Measurements from ENCODE around the gene MKRN2.
"Not testable (repeated sequence)": the region's sequence is repeated elsewhere in the genome, so short reads cannot be mapped to it uniquely, and the experiment has no call there.

MKRN2 gene

GRCh38 chr3:12630843-12631242 is 74.0 kb downstream of the MKRN2 start:
- DNase-seq (ENCODE audit: low spot score): not testable (repeated sequence)

GRCh38 chr3:12632523-12632922 is 75.6 kb downstream of the MKRN2 start:
- no peak for DNase-seq (ENCODE audit: low spot score)

GRCh38 chr3:12633108-12633507 is 76.2 kb downstream of the MKRN2 start:
- DNase-seq (ENCODE audit: low spot score): no peak
